Measurements from ENCODE around the gene HMG20B.

- TF ChIP-seq CTCF (IDR thresholded peaks at IDR 0.05 in 2 of 3, conservative IDR thresholded peaks at IDR 0.05 in 1 of 3; ENCODE audit: borderline replicate concordance in 1 of 3, insufficient read depth in 1 of 3, low read depth in 2 of 3, low read length in 2 of 3) (no peak), ZNF274 (IDR thresholded peaks at IDR 0.05; ENCODE audit: low read depth, low read length) (no peak)
- TF ChIP-seq, protein P1, sequence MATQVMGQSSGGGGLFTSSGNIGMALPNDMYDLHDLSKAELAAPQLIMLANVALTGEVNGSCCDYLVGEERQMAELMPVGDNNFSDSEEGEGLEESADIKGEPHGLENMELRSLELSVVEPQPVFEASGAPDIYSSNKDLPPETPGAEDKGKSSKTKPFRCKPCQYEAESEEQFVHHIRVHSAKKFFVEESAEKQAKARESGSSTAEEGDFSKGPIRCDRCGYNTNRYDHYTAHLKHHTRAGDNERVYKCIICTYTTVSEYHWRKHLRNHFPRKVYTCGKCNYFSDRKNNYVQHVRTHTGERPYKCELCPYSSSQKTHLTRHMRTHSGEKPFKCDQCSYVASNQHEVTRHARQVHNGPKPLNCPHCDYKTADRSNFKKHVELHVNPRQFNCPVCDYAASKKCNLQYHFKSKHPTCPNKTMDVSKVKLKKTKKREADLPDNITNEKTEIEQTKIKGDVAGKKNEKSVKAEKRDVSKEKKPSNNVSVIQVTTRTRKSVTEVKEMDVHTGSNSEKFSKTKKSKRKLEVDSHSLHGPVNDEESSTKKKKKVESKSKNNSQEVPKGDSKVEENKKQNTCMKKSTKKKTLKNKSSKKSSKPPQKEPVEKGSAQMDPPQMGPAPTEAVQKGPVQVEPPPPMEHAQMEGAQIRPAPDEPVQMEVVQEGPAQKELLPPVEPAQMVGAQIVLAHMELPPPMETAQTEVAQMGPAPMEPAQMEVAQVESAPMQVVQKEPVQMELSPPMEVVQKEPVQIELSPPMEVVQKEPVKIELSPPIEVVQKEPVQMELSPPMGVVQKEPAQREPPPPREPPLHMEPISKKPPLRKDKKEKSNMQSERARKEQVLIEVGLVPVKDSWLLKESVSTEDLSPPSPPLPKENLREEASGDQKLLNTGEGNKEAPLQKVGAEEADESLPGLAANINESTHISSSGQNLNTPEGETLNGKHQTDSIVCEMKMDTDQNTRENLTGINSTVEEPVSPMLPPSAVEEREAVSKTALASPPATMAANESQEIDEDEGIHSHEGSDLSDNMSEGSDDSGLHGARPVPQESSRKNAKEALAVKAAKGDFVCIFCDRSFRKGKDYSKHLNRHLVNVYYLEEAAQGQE (IDR thresholded peaks at IDR 0.05; ENCODE audit: low read depth): no peak
Observed at GRCh38 chr19:3535235-3535535, 37.6 kb upstream of the HMG20B start.

Measured in HCT116 (cell line).